GM21529 (cell line): ENCODE measurements around the gene CMIP.
"Not testable (repeated sequence)": the region's sequence is repeated elsewhere in the genome, so short reads cannot be mapped to it uniquely, and the experiment has no call there.

Experiments used
- ATAC-seq: cut with Tn5 transposase; IDR thresholded peaks from one replicate; pipeline ENCODE4 v1.9.1; 2021; ENCODE audit not compliant: unreplicated experiment

CMIP gene

GRCh38 chr16:81669473-81670350 is 225.1 kb downstream of the CMIP start:
- ATAC-seq = no peak

- no peak for ATAC-seq
These were observed 227.4 kb downstream of the CMIP start for GRCh38 chr16:81671738-81672597.

GRCh38 chr16:81673432-81673831 is 228.8 kb downstream of the CMIP start:
- ATAC-seq = no peak

- ATAC-seq = no peak
These were observed 231.1 kb downstream of the CMIP start for GRCh38 chr16:81675662-81676061.

GRCh38 chr16:81676066-81676882 is 231.7 kb downstream of the CMIP start:
- no peak for ATAC-seq

- ATAC-seq = no peak
These were observed 232.5 kb downstream of the CMIP start for GRCh38 chr16:81676883-81677737.

- ATAC-seq = no peak
These were observed 233.9 kb downstream of the CMIP start for GRCh38 chr16:81678326-81679095.

GRCh38 chr16:81679721-81680430 is 235.3 kb downstream of the CMIP start:
- ATAC-seq = no peak

- no peak for ATAC-seq
These were observed 236.1 kb downstream of the CMIP start for GRCh38 chr16:81680444-81681275.

- ATAC-seq = no peak
These were observed 236.7 kb downstream of the CMIP start for GRCh38 chr16:81681311-81681710.

GRCh38 chr16:81684242-81684837 is 239.7 kb downstream of the CMIP start:
- no peak for ATAC-seq

GRCh38 chr16:81684901-81685300 is 240.3 kb downstream of the CMIP start:
- no peak for ATAC-seq

- no peak for ATAC-seq
These were observed 242.0 kb downstream of the CMIP start for GRCh38 chr16:81686391-81687130.

- no peak for ATAC-seq
These were observed 242.5 kb downstream of the CMIP start for GRCh38 chr16:81687131-81687456.

- ATAC-seq = no peak
These were observed 243.6 kb downstream of the CMIP start for GRCh38 chr16:81688182-81688581.

GRCh38 chr16:81688839-81689238 is 244.2 kb downstream of the CMIP start:
- ATAC-seq = not testable (repeated sequence)

GRCh38 chr16:81692021-81692420 is 247.4 kb downstream of the CMIP start:
- ATAC-seq = no peak
